ENCODE data around the gene SGMS2. TPM values are rescaled to one million over a fixed set of nuclear protein-coding genes. Genes with fewer than 3 reads are reported as not detected.

SGMS2 gene
- total and polyA plus RNA-seq, 2 of the 13 experiments (the other 11 are each of a cell fraction or from before 2014, with no cell fraction given) = 1.2 to 1.7 TPM

DNA sequence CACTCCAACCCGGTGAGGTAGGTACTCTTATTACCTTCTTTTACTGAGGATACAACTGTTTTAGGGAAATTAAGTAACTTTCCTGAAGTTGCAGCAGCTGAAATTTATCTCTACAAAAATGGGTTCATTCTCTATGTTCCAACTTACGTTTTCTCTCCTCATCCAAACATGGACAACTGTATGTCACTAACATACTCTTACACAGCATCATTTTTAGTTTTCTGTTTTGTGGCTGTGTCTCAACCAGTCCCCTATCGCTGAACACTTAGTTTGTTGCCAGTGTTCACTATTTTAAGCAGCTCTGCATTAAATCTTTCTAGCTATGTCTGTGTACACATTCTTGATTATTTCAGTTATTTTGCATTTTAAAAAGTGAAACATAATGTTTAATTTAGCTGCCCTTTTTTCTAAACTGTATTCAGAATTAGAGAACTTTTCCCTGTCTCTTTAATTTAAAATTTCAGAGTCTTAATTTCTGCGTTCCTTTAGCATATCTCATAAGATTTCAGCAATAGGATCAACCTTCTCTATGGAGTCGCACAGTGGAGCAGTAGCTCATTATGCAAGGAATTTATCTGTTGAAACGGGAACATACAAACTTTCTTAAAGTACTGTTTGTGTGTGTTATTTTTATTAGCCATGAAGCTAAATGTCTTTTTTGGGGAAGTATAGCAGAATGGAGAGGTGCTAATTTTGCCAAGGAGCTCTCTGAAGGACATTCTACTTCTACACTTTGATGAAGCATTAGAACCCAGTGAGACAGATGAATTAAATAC lies 3.8 kb downstream of the SGMS2 start:
- Histone ChIP-seq H3K36me3 (replicated peaks in 1 of 2; ENCODE audit: control insufficient read depth in 1 of 2, insufficient read depth in 2 of 2, low read length in 2 of 2) (no peaks in the 10 kb centered on the region), H3K4me3 (replicated peaks in 1 of 3; ENCODE audit: insufficient read depth in 1 of 3, low read depth in 2 of 3, low read length in 3 of 3) (no peak overlapping the region), H3K4me1 (ENCODE audit: insufficient read depth, low read length) (peaks cover 28% of the 10 kb centered on the region), H3K9me3 (ENCODE audit: low read length) (no peaks in the 10 kb centered on the region), H3K79me2 (ENCODE audit: insufficient read depth, low read length) (no peaks in the 10 kb centered on the region), H3K9ac (ENCODE audit: insufficient read depth, low read depth, low read length) (no peak overlapping the region), H2AFZ (ENCODE audit: low read length) (no peak overlapping the region), H3K27me3 (ENCODE audit: control insufficient read depth in 1 of 2, insufficient read depth in 2 of 2, low read length in 2 of 2) (peaks cover 0 to 1% of the 10 kb centered on the region in 2 experiments; a peak in 2 of 5 replicates), H4K20me1 (ENCODE audit: insufficient read depth, low read length) (no peaks in the 10 kb centered on the region), H3K4me2 (ENCODE audit: low read depth, low read length) (no peak overlapping the region), H3K27ac (ENCODE audit: extremely low read length, insufficient read depth, low read length) (no peak overlapping the region)
- ChIA-PET POLR2A (no interaction called here), CTCF (ENCODE audit: low intra/inter-chr PET ratio, low total read pairs) (no interaction called here)
- WGBS (ENCODE audit: low lambda C conversion rate) = 88% methylated on average over 6 of the region's 6 CpGs
- no TSS peak for BruUV-seq (replicated peaks)
- no peak for TF ChIP-seq EHMT2 (IDR thresholded peaks at IDR 0.05; ENCODE audit: borderline replicate concordance, low read depth, low read length)
- TF ChIP-seq ZNF232 (CRISPR knock-in tag; IDR thresholded peaks at IDR 0.05; ENCODE audit: borderline replicate concordance) = no peak
- TF ChIP-seq ZFX (CRISPR knock-in tag; IDR thresholded peaks at IDR 0.05; ENCODE audit: low read depth) = no peak
- no peak for TF ChIP-seq ZNF496 (CRISPR knock-in tag; IDR thresholded peaks at IDR 0.05; ENCODE audit: insufficient replicate concordance)
- TF ChIP-seq CEBPG (CRISPR knock-in tag; IDR thresholded peaks at IDR 0.05) = no peak
- no peak for TF ChIP-seq KLF6 (CRISPR knock-in tag; IDR thresholded peaks at IDR 0.05)
- no peak for TF ChIP-seq MED1 (CRISPR knock-in tag; IDR thresholded peaks at IDR 0.05)
- TF ChIP-seq POLR2G (IDR thresholded peaks at IDR 0.05; ENCODE audit: low read depth, low read length) = no peak
- no peak for TF ChIP-seq ELF1 (CRISPR knock-in tag; IDR thresholded peaks at IDR 0.05)
- no peak for TF ChIP-seq SYNCRIP (IDR thresholded peaks at IDR 0.05; ENCODE audit: insufficient read depth, low read depth, low read length)
- TF ChIP-seq PTBP1 (IDR thresholded peaks at IDR 0.05; ENCODE audit: low read depth, low read length, poor library complexity, severe bottlenecking) = no peak
- TF ChIP-seq SAP130 (CRISPR knock-in tag; IDR thresholded peaks at IDR 0.05; ENCODE audit: low read depth) = no peak
- no peak for TF ChIP-seq ZNF33A (CRISPR knock-in tag; IDR thresholded peaks at IDR 0.05; ENCODE audit: borderline replicate concordance)
- TF ChIP-seq ZFY (CRISPR knock-in tag; IDR thresholded peaks at IDR 0.05) = no peak
- TF ChIP-seq CBFB (CRISPR knock-in tag; IDR thresholded peaks at IDR 0.05) = no peak
- no peak for TF ChIP-seq HDAC2 (CRISPR knock-in tag; IDR thresholded peaks at IDR 0.05)
- no peak for TF ChIP-seq MTA1 (CRISPR knock-in tag; IDR thresholded peaks at IDR 0.05; ENCODE audit: borderline replicate concordance)
- TF ChIP-seq, protein P1, sequence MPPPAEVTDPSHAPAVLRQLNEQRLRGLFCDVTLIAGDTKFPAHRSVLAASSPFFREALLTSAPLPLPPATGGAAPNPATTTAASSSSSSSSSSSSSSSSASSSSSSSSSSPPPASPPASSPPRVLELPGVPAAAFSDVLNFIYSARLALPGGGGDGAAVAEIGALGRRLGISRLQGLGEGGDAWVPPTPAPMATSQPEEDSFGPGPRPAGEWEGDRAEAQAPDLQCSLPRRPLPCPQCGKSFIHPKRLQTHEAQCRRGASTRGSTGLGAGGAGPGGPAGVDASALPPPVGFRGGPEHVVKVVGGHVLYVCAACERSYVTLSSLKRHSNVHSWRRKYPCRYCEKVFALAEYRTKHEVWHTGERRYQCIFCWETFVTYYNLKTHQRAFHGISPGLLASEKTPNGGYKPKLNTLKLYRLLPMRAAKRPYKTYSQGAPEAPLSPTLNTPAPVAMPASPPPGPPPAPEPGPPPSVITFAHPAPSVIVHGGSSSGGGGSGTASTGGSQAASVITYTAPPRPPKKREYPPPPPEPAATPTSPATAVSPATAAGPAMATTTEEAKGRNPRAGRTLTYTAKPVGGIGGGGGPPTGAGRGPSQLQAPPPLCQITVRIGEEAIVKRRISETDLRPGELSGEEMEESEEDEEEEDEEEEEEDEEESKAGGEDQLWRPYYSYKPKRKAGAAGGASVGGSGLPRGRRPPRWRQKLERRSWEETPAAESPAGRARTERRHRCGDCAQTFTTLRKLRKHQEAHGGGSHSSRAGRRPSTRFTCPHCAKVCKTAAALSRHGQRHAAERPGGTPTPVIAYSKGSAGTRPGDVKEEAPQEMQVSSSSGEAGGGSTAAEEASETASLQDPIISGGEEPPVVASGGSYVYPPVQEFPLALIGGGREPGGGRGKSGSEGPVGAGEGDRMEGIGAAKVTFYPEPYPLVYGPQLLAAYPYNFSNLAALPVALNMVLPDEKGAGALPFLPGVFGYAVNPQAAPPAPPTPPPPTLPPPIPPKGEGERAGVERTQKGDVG (CRISPR knock-in tag; IDR thresholded peaks at IDR 0.05; ENCODE audit: borderline replicate concordance) = no peak
- FAIRE-seq = no peak
- in situ Hi-C loops (cut with HindIII; ENCODE audit: extremely low pct_ligation_motif_present, low pct_unique_long_range_greater_than_20kb) = no loop called here
- no peak for DNase-seq (ENCODE audit: low spot score)
- ATAC-seq = no peak
- intact Hi-C loops (cut with micrococcal nuclease; ENCODE audit: unreplicated experiment) = loop anchor here (5.0 to 10.0 kb wide), 3 partner anchors 34 to 156 kb away; partner anchors contain the start of gene HADH
